HCT116 (cell line): Measurements from ENCODE around the gene TCF15. TPM values are rescaled to one million over a fixed set of nuclear protein-coding genes. Genes with fewer than 3 reads are reported as not detected.
A peak's percentile ranks its signal among the peaks of the same experiment; 100 is the strongest.

Experiments used
- ATAC-seq: fragments of 200-7000 bp; cut with Tn5 transposase; 2 replicates; pipeline ENCODE4 v1.9.1; 2020; ENCODE audit warnings: mild to moderate bottlenecking, moderate library complexity
- BruUV-seq: library from RNA; stranded (reverse); fragments of 400-500 nt; replicated peaks from 2 replicates; lab custom pipeline; 2021; lab: Mats Ljungman, UMichigan
- CTCF ChIA-PET: fragments of 300-600 bp; sonication (Branson Sonifier 250); formaldehyde crosslinking; loops from one replicate; lab custom pipeline; 2021; ENCODE audit warnings: antibody characterized with exemption; lab: Charles Lee
- POLR2A ChIA-PET: fragments of 300-600, 350-600 bp; sonication (Branson Sonifier 250); formaldehyde crosslinking; loops from one replicate; lab custom pipeline; 2021; ENCODE audit warnings: antibody characterized with exemption; lab: Charles Lee
- RAD21 ChIA-PET, 2 experiments: fragments of 300-600 bp; sonication (Branson Sonifier 250); formaldehyde crosslinking; loops; one replicate each; lab custom pipeline; 2023; ENCODE audit warnings: low total read pairs in 2 of 2; ENCODE audit not compliant: uncharacterized antibody in 2 of 2, unreplicated experiment in 2 of 2, low non-redundant PET in 1 of 2; lab: Charles Lee
- DNase-seq: peaks from one replicate; pipeline ENCODE4 v3.0.0-alpha.2; 2010; ENCODE audit warnings: low read depth, low spot score
- H2AFZ ChIP-seq: fragments of 200-600 bp; shearing (Covaris generic), sonication (generic); 2 replicates; pipeline ENCODE4 v1.6.1; 2017; ENCODE audit warnings: low read depth, mixed run types, mixed read lengths, antibody characterized with exemption, low read length; ENCODE audit not compliant: poor library complexity, severe bottlenecking
- H3K27ac ChIP-seq: 2 replicates; pipeline ENCODE4 v1.5.1; 2012; ENCODE audit warnings: low read depth, low read length
- H3K27me3 ChIP-seq: fragments of 200-600 bp; sonication (generic); 2 replicates; pipeline ENCODE4 v1.6.1; 2016; ENCODE audit warnings: mixed run types, low read length, mixed read lengths; ENCODE audit not compliant: insufficient read depth
- H3K36me3 ChIP-seq, 2 experiments: fragments of 200-500 bp in 1 of 2; fragments of 200-600 bp in 1 of 2; sonication (Bioruptor generic) in 1 of 2; sonication (generic) in 1 of 2; 2 replicates each; pipeline versions ENCODE4 v1.5.1 to v1.6.1; 2014 to 2016; ENCODE audit warnings: low read length in 2 of 2, inconsistent platforms in 1 of 2, mixed read lengths in 1 of 2, mixed run types in 1 of 2; ENCODE audit not compliant: insufficient read depth in 2 of 2, control insufficient read depth in 1 of 2
- H3K4me1 ChIP-seq, 2 experiments: fragments of 200-600 bp in 1 of 2; sonication (generic) in 1 of 2; 2 replicates each; pipeline versions ENCODE4 v1.5.1 to v1.6.1; 2012 to 2017; ENCODE audit warnings: low read length in 2 of 2, inconsistent platforms in 1 of 2, mild to moderate bottlenecking in 1 of 2, mixed read lengths in 1 of 2, mixed run types in 1 of 2, moderate library complexity in 1 of 2; ENCODE audit not compliant: insufficient read depth in 2 of 2, control insufficient read depth in 1 of 2
- H3K4me2 ChIP-seq: fragments of 200-600 bp; sonication (generic); 2 replicates; pipeline ENCODE4 v1.6.1; 2017; ENCODE audit warnings: mixed run types, low read length, mixed read lengths
- H3K4me3 ChIP-seq, 2 experiments: fragments of 200-600 bp in 1 of 2; sonication (generic) in 1 of 2; replicated peaks in 1 of 2; 2 replicates each; pipeline ENCODE4 v1.5.1; 2011 to 2016; ENCODE audit warnings: low read length in 2 of 2, control low read depth in 1 of 2, low read depth in 1 of 2, mild to moderate bottlenecking in 1 of 2, mixed read lengths in 1 of 2, mixed run types in 1 of 2
- H3K79me2 ChIP-seq: fragments of 200-600 bp; sonication (generic); 2 replicates; pipeline ENCODE4 v1.6.1; 2017; ENCODE audit warnings: mild to moderate bottlenecking, mixed run types, low read length, moderate library complexity, mixed read lengths; ENCODE audit not compliant: insufficient read depth
- H3K9ac ChIP-seq: fragments of 200-600 bp; sonication (generic); 2 replicates; pipeline ENCODE4 v1.6.1; 2016; ENCODE audit warnings: low read length, mixed read lengths
- H3K9me2 ChIP-seq: fragments of 200-600 bp; sonication (generic), shearing (Covaris generic); 2 replicates; pipeline ENCODE4 v1.6.1; 2017; ENCODE audit warnings: mixed run types, mild to moderate bottlenecking, moderate library complexity; ENCODE audit not compliant: insufficient read depth
- H3K9me3 ChIP-seq, 2 experiments: fragments of 200-500 bp in 1 of 2; fragments of 200-600 bp in 1 of 2; sonication (Bioruptor generic) in 1 of 2; sonication (generic) in 1 of 2; 2 replicates each; pipeline ENCODE4 v1.6.1; 2014 to 2017; ENCODE audit warnings: low read length in 2 of 2, mixed read lengths in 2 of 2, inconsistent platforms in 1 of 2, low read depth in 1 of 2, mild to moderate bottlenecking in 1 of 2, mixed run types in 1 of 2, moderate library complexity in 1 of 2; ENCODE audit not compliant: control insufficient read depth in 1 of 2, insufficient read depth in 1 of 2
- H4K20me1 ChIP-seq: fragments of 200-600 bp; sonication (generic), shearing (Covaris generic); 2 replicates; pipeline ENCODE4 v1.6.1; 2017; ENCODE audit warnings: mixed run types, mild to moderate bottlenecking, moderate library complexity; ENCODE audit not compliant: insufficient read depth
- CBX3 ChIP-seq: IDR thresholded peaks from 2 replicates; pipeline ENCODE4 v1.6.1; 2012; ENCODE audit warnings: low read depth
- EGR1 ChIP-seq: IDR thresholded peaks from 2 replicates; pipeline ENCODE4 v1.6.1; 2012; ENCODE audit warnings: low read depth
- ELF1 ChIP-seq: IDR thresholded peaks from 2 replicates; pipeline ENCODE4 v1.6.1; 2012; ENCODE audit warnings: low read depth, borderline replicate concordance
- EZH2phosphoT487 ChIP-seq: fragments of 200-600 bp; IDR thresholded peaks from 2 replicates; pipeline ENCODE4 v1.6.1; 2018; ENCODE audit warnings: antibody characterized with exemption, borderline replicate concordance
- SIN3A ChIP-seq: IDR thresholded peaks from 2 replicates; pipeline ENCODE4 v1.6.1; 2012; ENCODE audit warnings: low read depth
- SP1 ChIP-seq: IDR thresholded peaks from 2 replicates; pipeline ENCODE4 v1.6.1; 2012; ENCODE audit warnings: low read depth
- SRF ChIP-seq: IDR thresholded peaks from 2 replicates; pipeline ENCODE4 v1.6.1; 2012; ENCODE audit warnings: low read depth
- YY1 ChIP-seq: IDR thresholded peaks from 2 replicates; pipeline ENCODE4 v1.6.1; 2011; ENCODE audit warnings: low read length, low read depth, moderate library complexity, mild to moderate bottlenecking; ENCODE audit not compliant: insufficient replicate concordance; ENCODE audit errors: extremely low read depth
- ZFX ChIP-seq: fragments of 450-650 bp; IDR thresholded peaks from 2 replicates; pipeline ENCODE4 v1.6.1; 2017
- intact Hi-C: fragments of 100-400 bp; cut with micrococcal nuclease; formaldehyde crosslinking; loops from 2 replicates; pipeline ENCODE4 v1.10.0; 2022
- total RNA-seq: library from RNA; stranded (reverse); gene quantifications from one replicate; pipeline ENCODE4 v1.2.1, GENCODE V29; 2021; ENCODE audit not compliant: unreplicated experiment
- TF ChIP-seq, protein P1 (sequence below), 3 experiments: fragments of 200-600 bp in 1 of 3; sonication (generic) in 1 of 3; IDR thresholded peaks in 2 of 3; conservative IDR thresholded peaks in 1 of 3; 2 replicates each; pipeline ENCODE4 v1.5.1; 2012 to 2017; ENCODE audit warnings: low read depth in 2 of 3, low read length in 2 of 3, antibody characterized with exemption in 1 of 3, borderline replicate concordance in 1 of 3, control low read depth in 1 of 3, mild to moderate bottlenecking in 1 of 3, mixed read lengths in 1 of 3, mixed run types in 1 of 3, moderate library complexity in 1 of 3; ENCODE audit not compliant: insufficient read depth in 1 of 3
- TF ChIP-seq, protein P2 (sequence below): IDR thresholded peaks from 2 replicates; pipeline ENCODE4 v1.6.1; 2012

The TCF15 gene
- total RNA-seq, 1 experiment from 2014 or later = not detected

DNA sequence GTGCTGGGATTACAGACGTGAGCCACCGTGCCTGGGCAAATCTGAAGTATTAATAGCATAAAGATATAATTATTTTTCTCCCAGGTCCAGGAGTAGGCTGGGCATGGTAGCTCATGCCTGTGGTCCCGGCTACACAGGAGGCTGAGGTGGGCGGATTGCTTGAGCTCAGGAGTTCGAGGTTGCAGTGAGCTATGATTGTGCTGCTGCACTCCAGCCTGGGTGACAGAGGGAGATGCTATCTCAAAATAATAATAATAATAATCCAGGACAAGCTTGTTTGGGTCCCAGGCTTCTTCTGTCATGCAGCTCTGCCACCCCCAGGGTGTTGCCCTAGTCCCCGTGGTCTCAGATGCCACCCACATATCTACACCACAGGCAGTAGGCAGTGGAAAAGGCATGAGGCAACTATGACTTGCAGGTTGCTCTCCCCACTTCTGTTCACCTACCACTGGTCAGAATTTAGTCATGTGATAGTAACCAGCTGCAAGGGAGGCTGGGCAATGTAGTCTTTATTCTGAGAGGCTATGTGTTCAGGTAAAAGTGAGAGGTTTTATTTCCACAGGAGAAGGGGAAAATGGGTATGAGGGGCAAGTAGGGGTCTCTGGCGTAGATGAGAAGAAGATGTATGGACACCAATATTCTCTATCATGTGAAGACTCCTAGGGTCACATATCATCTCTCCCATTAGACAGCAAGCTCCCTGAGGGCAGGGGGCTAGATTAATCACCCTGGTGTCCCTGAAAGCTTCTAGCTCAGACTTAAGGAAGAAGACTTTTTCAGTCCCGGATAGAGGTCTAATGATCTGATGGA, 25.7 kb downstream of the TCF15 start:
- BruUV-seq = no TSS peak
- Histone ChIP-seq H3K9me2 (no peaks in the 10 kb centered on the region), H4K20me1 (no peaks in the 10 kb centered on the region), H3K4me2 (no peak overlapping the region), H3K9ac (no peak overlapping the region), H3K79me2 (no peaks in the 10 kb centered on the region), H3K4me3 (no peak overlapping the region), H2AFZ (no peak overlapping the region), H3K4me1 (peaks cover 2 to 8% of the 10 kb centered on the region in 2 experiments; a peak in 3 of 4 replicates), H3K36me3 (no peaks in the 10 kb centered on the region), H3K9me3 (no peaks in the 10 kb centered on the region), H3K27me3 (no peaks in the 10 kb centered on the region), H3K27ac (no peak overlapping the region)
- intact Hi-C loops = no loop called here
- ChIA-PET RAD21 (no interaction called here), CTCF (interaction anchor here (0.7 to 1.2 kb wide), 2 partner anchors 61 to 83 kb away, joined by 3 read pairs; no protein-coding TSS in a partner anchor), POLR2A (no interaction called here)
- DNase-seq (peak; percentile 43), ATAC-seq (peak; percentile 81)
- TF ChIP-seq CBX3 (peak; percentile 35; the same call in 1 of the 2 replicates), SP1 (peak; percentile 27; the same call in 1 of the 2 replicates)
- TF ChIP-seq, protein P1, sequence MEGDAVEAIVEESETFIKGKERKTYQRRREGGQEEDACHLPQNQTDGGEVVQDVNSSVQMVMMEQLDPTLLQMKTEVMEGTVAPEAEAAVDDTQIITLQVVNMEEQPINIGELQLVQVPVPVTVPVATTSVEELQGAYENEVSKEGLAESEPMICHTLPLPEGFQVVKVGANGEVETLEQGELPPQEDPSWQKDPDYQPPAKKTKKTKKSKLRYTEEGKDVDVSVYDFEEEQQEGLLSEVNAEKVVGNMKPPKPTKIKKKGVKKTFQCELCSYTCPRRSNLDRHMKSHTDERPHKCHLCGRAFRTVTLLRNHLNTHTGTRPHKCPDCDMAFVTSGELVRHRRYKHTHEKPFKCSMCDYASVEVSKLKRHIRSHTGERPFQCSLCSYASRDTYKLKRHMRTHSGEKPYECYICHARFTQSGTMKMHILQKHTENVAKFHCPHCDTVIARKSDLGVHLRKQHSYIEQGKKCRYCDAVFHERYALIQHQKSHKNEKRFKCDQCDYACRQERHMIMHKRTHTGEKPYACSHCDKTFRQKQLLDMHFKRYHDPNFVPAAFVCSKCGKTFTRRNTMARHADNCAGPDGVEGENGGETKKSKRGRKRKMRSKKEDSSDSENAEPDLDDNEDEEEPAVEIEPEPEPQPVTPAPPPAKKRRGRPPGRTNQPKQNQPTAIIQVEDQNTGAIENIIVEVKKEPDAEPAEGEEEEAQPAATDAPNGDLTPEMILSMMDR (IDR thresholded peaks at IDR 0.05 in 2 of 3, conservative IDR thresholded peaks at IDR 0.05 in 1 of 3; ENCODE audit: borderline replicate concordance in 1 of 3, insufficient read depth in 1 of 3, low read depth in 2 of 3, low read length in 2 of 3) = no peak

DNA sequence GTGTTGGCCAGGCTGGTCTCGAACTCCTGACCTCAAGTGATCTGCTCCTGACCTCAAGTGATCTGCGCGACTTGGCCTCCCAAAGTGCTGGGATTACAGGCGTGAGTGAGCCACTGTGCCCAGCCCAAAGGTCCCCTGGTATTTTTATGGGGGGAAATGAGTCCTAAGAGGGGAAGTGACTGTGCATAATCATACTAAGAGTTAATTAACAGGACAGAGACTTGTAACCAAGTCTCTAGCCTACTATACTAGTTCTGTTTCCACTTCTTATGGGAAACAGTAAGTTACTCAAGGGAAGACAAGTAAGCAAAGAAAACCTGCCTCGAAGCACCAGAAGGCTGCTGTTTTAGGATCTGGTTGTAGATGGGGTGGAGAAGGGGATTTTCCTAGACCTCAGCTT, 27.9 kb downstream of the TCF15 start:
- RAD21 ChIA-PET = no interaction called here
- H3K9me2 ChIP-seq = no peaks in the 10 kb centered on the region
- H3K27ac ChIP-seq = no peak overlapping the region
- no peaks in the 10 kb centered on the region for H3K27me3 ChIP-seq
- H3K36me3 ChIP-seq = no peaks in the 10 kb centered on the region
- H4K20me1 ChIP-seq = no peaks in the 10 kb centered on the region
- DNase-seq = no peak
- intact Hi-C loops = no loop called here
- H3K4me3 ChIP-seq = no peak overlapping the region
- H2AFZ ChIP-seq = no peak overlapping the region
- H3K9ac ChIP-seq = no peak overlapping the region
- H3K4me2 ChIP-seq = no peak overlapping the region
- H3K79me2 ChIP-seq = no peaks in the 10 kb centered on the region
- H3K9me3 ChIP-seq = no peaks in the 10 kb centered on the region
- CTCF ChIA-PET = no interaction called here
- no TSS peak for BruUV-seq
- POLR2A ChIA-PET = no interaction called here
- no peak for ATAC-seq
- peaks cover 2 to 10% of the 10 kb centered on the region in 2 experiments; a peak in 3 of 4 replicates for H3K4me1 ChIP-seq
- TF ChIP-seq, protein P2, sequence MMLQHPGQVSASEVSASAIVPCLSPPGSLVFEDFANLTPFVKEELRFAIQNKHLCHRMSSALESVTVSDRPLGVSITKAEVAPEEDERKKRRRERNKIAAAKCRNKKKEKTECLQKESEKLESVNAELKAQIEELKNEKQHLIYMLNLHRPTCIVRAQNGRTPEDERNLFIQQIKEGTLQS = no peak
- TF ChIP-seq EZH2phosphoT487 = no peak
- no peak for TF ChIP-seq EGR1
- TF ChIP-seq SRF = no peak
- TF ChIP-seq SIN3A = no peak
- TF ChIP-seq, protein P1 (IDR thresholded peaks at IDR 0.05 in 2 of 3, conservative IDR thresholded peaks at IDR 0.05 in 1 of 3; ENCODE audit: borderline replicate concordance in 1 of 3, insufficient read depth in 1 of 3, low read depth in 2 of 3, low read length in 2 of 3) = no peak
- TF ChIP-seq YY1 = no peak
- TF ChIP-seq ZFX = no peak
- no peak for TF ChIP-seq SP1
- no peak for TF ChIP-seq ELF1
